Lower leg skin (tissue), 3 donors: ENCODE results near the gene TRIO.

Experiments
- POLR2A ChIP-seq, 2 donors: fragments of 450-650 bp; IDR thresholded peaks; one replicate each; pipeline ENCODE4 v1.6.1; 2016 to 2017; ENCODE audit warnings: antibody characterized with exemption in 2 of 2, mild to moderate bottlenecking in 1 of 2, moderate library complexity in 1 of 2
- TF ChIP-seq, protein P1 (sequence below), 3 donors: fragments of 450-650 bp; IDR thresholded peaks; one replicate each; pipeline ENCODE4 v1.5.1; 2016; ENCODE audit warnings: antibody characterized with exemption in 3 of 3, mild to moderate bottlenecking in 3 of 3, moderate library complexity in 2 of 3

DNA sequence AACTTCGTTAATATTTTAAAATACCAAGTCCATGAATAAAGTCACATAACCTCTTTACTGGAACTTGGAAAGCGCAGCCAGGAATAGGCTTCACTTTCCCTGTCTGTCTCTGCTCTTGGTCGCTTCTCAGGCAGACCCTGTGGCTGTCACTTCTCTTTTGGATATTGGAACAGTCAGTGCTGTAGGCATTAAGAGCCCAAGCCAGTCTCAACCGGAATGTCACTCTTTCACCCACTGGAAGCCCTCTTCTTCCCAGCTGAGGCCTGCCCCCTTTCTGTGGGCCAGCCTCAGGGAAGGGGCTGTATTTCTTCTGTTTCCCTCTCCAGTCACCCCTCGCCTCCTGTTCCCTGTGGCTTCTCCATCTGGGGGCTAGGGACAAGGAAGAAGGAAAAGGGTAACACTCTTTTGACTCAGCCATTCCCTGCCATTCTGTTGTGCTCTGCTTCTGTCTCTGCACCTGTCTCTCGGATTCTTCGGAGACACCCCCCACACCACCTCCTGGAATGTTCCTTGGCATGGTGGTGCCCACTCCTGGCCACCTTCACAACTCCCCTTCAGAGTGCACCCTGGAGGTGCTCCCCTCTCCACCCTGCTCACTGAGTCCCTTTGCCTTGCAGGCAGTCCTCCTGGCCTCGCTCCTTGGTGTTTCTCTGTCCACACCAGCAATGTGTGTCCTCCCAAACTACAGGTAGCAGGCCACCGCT, 103.4 kb downstream of the TRIO start:
- TF ChIP-seq, protein P1, sequence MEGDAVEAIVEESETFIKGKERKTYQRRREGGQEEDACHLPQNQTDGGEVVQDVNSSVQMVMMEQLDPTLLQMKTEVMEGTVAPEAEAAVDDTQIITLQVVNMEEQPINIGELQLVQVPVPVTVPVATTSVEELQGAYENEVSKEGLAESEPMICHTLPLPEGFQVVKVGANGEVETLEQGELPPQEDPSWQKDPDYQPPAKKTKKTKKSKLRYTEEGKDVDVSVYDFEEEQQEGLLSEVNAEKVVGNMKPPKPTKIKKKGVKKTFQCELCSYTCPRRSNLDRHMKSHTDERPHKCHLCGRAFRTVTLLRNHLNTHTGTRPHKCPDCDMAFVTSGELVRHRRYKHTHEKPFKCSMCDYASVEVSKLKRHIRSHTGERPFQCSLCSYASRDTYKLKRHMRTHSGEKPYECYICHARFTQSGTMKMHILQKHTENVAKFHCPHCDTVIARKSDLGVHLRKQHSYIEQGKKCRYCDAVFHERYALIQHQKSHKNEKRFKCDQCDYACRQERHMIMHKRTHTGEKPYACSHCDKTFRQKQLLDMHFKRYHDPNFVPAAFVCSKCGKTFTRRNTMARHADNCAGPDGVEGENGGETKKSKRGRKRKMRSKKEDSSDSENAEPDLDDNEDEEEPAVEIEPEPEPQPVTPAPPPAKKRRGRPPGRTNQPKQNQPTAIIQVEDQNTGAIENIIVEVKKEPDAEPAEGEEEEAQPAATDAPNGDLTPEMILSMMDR (IDR thresholded peaks at IDR 0.05) = no peak
- no peak for TF ChIP-seq POLR2A (IDR thresholded peaks at IDR 0.05)
